MM.1S (cell line): ENCODE data around the gene KBTBD4.

Source experiments
- CTCF ChIP-seq: fragments of 300-600 bp; sonication (generic); IDR thresholded peaks from 2 replicates; pipeline ENCODE4 v1.5.1; 2016; ENCODE audit warnings: antibody characterized with exemption, low read length, mixed read lengths
- EZH2 ChIP-seq: fragments of 300-600 bp; sonication (generic); optimal IDR thresholded peaks from 2 replicates; pipeline ENCODE3; 2017; ENCODE audit warnings: low read depth, mild to moderate bottlenecking, antibody characterized with exemption, low read length, mixed read lengths
- EZH2phosphoT487 ChIP-seq: fragments of 300-600 bp; sonication (generic); IDR thresholded peaks from 2 replicates; pipeline ENCODE4 v1.6.1; 2018; ENCODE audit warnings: antibody characterized with exemption, low read length

- no peak for TF ChIP-seq CTCF
- no peak for TF ChIP-seq EZH2
- no peak for TF ChIP-seq EZH2phosphoT487
Observed at GRCh38 chr11:47560426-47560825, 18.3 kb downstream of the KBTBD4 start.
